HG02970 (cell line): ENCODE measurements around the gene LZTS3.
"Not testable (repeated sequence)": the region's sequence is repeated elsewhere in the genome, so short reads cannot be mapped to it uniquely, and the experiment has no call there.

Source experiments
- ATAC-seq: cut with Tn5 transposase; IDR thresholded peaks from one replicate; pipeline ENCODE4 v1.9.1; 2021; ENCODE audit warnings: mild to moderate bottlenecking, moderate library complexity, moderate number of reproducible peaks; ENCODE audit not compliant: unreplicated experiment, low FRiP score

LZTS3 gene

GRCh38 chr20:3193806-3194616 lies 20.7 kb upstream of the LZTS3 start:
- no peak for ATAC-seq

- no peak for ATAC-seq
Measured at GRCh38 chr20:3192226-3193015, 19.1 kb upstream of the LZTS3 start.

GRCh38 chr20:3190681-3191111 lies 17.3 kb upstream of the LZTS3 start:
- no peak for ATAC-seq

GRCh38 chr20:3189561-3190131 lies 16.3 kb upstream of the LZTS3 start:
- no peak for ATAC-seq

- no peak for ATAC-seq
Measured at GRCh38 chr20:3188823-3189413, 15.6 kb upstream of the LZTS3 start.

- ATAC-seq: not testable (repeated sequence)
Measured at GRCh38 chr20:3187861-3188260, 14.5 kb upstream of the LZTS3 start.

GRCh38 chr20:3183896-3184612 lies 10.7 kb upstream of the LZTS3 start:
- no peak for ATAC-seq

GRCh38 chr20:3182429-3182828 lies 9.1 kb upstream of the LZTS3 start:
- not testable (repeated sequence) for ATAC-seq

GRCh38 chr20:3181270-3181669 lies 7.9 kb upstream of the LZTS3 start:
- no peak for ATAC-seq

GRCh38 chr20:3180319-3180718 lies 7.0 kb upstream of the LZTS3 start:
- ATAC-seq: no peak

- ATAC-seq: no peak
Measured at GRCh38 chr20:3177746-3178485, 4.6 kb upstream of the LZTS3 start.

- no peak for ATAC-seq
Measured at GRCh38 chr20:3175270-3175669, 1.9 kb upstream of the LZTS3 start.

GRCh38 chr20:3174442-3175261 lies 1.3 kb upstream of the LZTS3 start:
- no peak for ATAC-seq

- peak; percentile 9 for ATAC-seq
Measured at GRCh38 chr20:3173610-3174441, 477 bp upstream of the LZTS3 start.

GRCh38 chr20:3172126-3172932 lies 1.0 kb downstream of the LZTS3 start:
- ATAC-seq: no peak

- no peak for ATAC-seq
Measured at GRCh38 chr20:3171391-3172125, 1.8 kb downstream of the LZTS3 start.
